ENCODE results near the gene C1QTNF6. TPM values are rescaled to one million over a fixed set of nuclear protein-coding genes. Genes with fewer than 3 reads are reported as not detected.

C1QTNF6 gene
- total RNA-seq, 1 donor from 2014 or later: 8.2 TPM

- peaks cover 73% of the 10 kb centered on the region for H3K4me1 Mint-ChIP-seq
Observed at GRCh38 chr22:37218399-37218770, 30.3 kb upstream of the C1QTNF6 start.

GRCh38 chr22:37215890-37216289, 27.8 kb upstream of the C1QTNF6 start:
- intact Hi-C loops (cut with micrococcal nuclease): no loop called here
- Mint-ChIP-seq H3K36me3 (ENCODE audit: low read depth) (no peaks in the 10 kb centered on the region), H3K9me3 (peaks cover under 1% of the 10 kb centered on the region), H3K4me1 (peaks cover 48% of the 10 kb centered on the region), H3K27ac (no peak overlapping the region), H3K4me3 (no peak overlapping the region), H3K27me3 (no peaks in the 10 kb centered on the region)
- DNase-seq: no peak
- ChIA-PET CTCF (interaction anchor here (0.9 to 2.7 kb wide), 5 partner anchors 13 to 50 kb away, joined by 3 to 18 read pairs (median 3); no protein-coding TSS in a partner anchor), POLR2A (interaction anchor here (0.9 to 11.8 kb wide), 3 partner anchors 14 to 25 kb away, joined by 3 to 304 read pairs (median 35); partner anchors contain the start of gene RAC2)
- TF ChIP-seq, protein P1, sequence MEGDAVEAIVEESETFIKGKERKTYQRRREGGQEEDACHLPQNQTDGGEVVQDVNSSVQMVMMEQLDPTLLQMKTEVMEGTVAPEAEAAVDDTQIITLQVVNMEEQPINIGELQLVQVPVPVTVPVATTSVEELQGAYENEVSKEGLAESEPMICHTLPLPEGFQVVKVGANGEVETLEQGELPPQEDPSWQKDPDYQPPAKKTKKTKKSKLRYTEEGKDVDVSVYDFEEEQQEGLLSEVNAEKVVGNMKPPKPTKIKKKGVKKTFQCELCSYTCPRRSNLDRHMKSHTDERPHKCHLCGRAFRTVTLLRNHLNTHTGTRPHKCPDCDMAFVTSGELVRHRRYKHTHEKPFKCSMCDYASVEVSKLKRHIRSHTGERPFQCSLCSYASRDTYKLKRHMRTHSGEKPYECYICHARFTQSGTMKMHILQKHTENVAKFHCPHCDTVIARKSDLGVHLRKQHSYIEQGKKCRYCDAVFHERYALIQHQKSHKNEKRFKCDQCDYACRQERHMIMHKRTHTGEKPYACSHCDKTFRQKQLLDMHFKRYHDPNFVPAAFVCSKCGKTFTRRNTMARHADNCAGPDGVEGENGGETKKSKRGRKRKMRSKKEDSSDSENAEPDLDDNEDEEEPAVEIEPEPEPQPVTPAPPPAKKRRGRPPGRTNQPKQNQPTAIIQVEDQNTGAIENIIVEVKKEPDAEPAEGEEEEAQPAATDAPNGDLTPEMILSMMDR (IDR thresholded peaks at IDR 0.05): no peak
- no peak for ATAC-seq (ENCODE audit: low read depth)

More at GRCh38 chr22:37218399-37218770, 30.3 kb upstream of the C1QTNF6 start:
- Mint-ChIP-seq H3K4me3 (peak overlapping the region; percentile 71), H3K27me3 (no peaks in the 10 kb centered on the region), H3K27ac (peak overlapping the region; percentile 99), H3K36me3 (ENCODE audit: low read depth) (peaks cover 7% of the 10 kb centered on the region), H3K9me3 (peaks cover 2% of the 10 kb centered on the region)
- TF ChIP-seq, protein P1 (IDR thresholded peaks at IDR 0.05): no peak
- no peak for DNase-seq
- CTCF ChIA-PET: interaction anchor here (1.2 to 2.9 kb wide), 7 partner anchors 11 to 42 kb away, joined by 3 to 22 read pairs (median 8); partner anchors contain the start of gene RAC2
- POLR2A ChIA-PET: interaction anchor here (0.5 to 11.8 kb wide), 7 partner anchors 11 to 67 kb away, joined by 3 to 304 read pairs (median 4); partner anchors contain the start of gene RAC2
- intact Hi-C loops (cut with micrococcal nuclease): loop anchor here (1.0 kb wide), 1 partner anchor 19 kb away; no protein-coding TSS in a partner anchor
- no peak for ATAC-seq (ENCODE audit: low read depth)

DNA sequence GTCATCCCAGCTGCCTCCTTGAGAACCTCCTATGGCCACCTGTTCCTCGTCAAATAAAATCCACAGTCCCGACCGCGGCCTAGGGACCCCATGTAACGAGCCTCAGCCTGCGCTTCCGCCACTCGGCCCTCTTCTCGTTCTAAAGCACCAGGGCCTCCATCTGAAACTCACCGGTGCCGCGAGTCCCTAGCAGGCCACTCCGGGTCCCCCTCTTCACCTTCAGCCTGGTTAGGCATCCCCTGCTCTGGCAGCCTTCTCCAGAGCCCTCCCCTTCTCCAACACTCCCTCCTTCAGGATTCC, 26.6 kb upstream of the C1QTNF6 start:
- no peak overlapping the region for H3K4me3 Mint-ChIP-seq
- POLR2A ChIA-PET: interaction anchor here (5.5 kb wide), 1 partner anchor 15 kb away, joined by 35 read pairs; no protein-coding TSS in a partner anchor
- intact Hi-C loops (cut with micrococcal nuclease): no loop called here
- TF ChIP-seq, protein P1 (IDR thresholded peaks at IDR 0.05): no peak
- DNase-seq: no peak
- H3K4me1 Mint-ChIP-seq: peaks cover 36% of the 10 kb centered on the region
- no peak overlapping the region for H3K27ac Mint-ChIP-seq
- CTCF ChIA-PET: no interaction called here
- no peaks in the 10 kb centered on the region for H3K9me3 Mint-ChIP-seq
- ATAC-seq (ENCODE audit: low read depth): no peak
- no peaks in the 10 kb centered on the region for H3K36me3 Mint-ChIP-seq (ENCODE audit: low read depth)
- no peaks in the 10 kb centered on the region for H3K27me3 Mint-ChIP-seq

- H3K4me1 Mint-ChIP-seq: peaks cover 31% of the 10 kb centered on the region
- no peak overlapping the region for H3K4me3 Mint-ChIP-seq
- no peak overlapping the region for H3K27ac Mint-ChIP-seq
- no peak for ATAC-seq (ENCODE audit: low read depth)
- ChIA-PET CTCF (no interaction called here), POLR2A (no interaction called here)
- TF ChIP-seq, protein P1 (IDR thresholded peaks at IDR 0.05): no peak
- H3K9me3 Mint-ChIP-seq: no peaks in the 10 kb centered on the region
- H3K36me3 Mint-ChIP-seq (ENCODE audit: low read depth): no peaks in the 10 kb centered on the region
- H3K27me3 Mint-ChIP-seq: no peaks in the 10 kb centered on the region
- peak; percentile 9 for DNase-seq
- intact Hi-C loops (cut with micrococcal nuclease): no loop called here
Observed at GRCh38 chr22:37213941-37214730, 26.1 kb upstream of the C1QTNF6 start.

- H3K27ac Mint-ChIP-seq: no peak overlapping the region
- peaks cover 23% of the 10 kb centered on the region for H3K4me1 Mint-ChIP-seq
- ATAC-seq (ENCODE audit: low read depth) (no peak), DNase-seq (peak; percentile 7)
- H3K36me3 Mint-ChIP-seq (ENCODE audit: low read depth): no peaks in the 10 kb centered on the region
- TF ChIP-seq, protein P1 (IDR thresholded peaks at IDR 0.05): no peak
- intact Hi-C loops (cut with micrococcal nuclease): no loop called here
- no peaks in the 10 kb centered on the region for H3K9me3 Mint-ChIP-seq
- CTCF ChIA-PET: no interaction called here
- H3K27me3 Mint-ChIP-seq: no peaks in the 10 kb centered on the region
- POLR2A ChIA-PET: no interaction called here
- H3K4me3 Mint-ChIP-seq: no peak overlapping the region
Observed at GRCh38 chr22:37213218-37213855, 25.3 kb upstream of the C1QTNF6 start.
